GM19395 (cell line): ENCODE measurements around the gene LINC00305.

Experiments used
- ATAC-seq: cut with Tn5 transposase; IDR thresholded peaks from one replicate; pipeline ENCODE4 v1.9.1; 2021; ENCODE audit warnings: mild to moderate bottlenecking, moderate library complexity; ENCODE audit not compliant: unreplicated experiment

Gene LINC00305

GRCh38 chr18:64148988-64149387 is at the start of gene LINC00305:
Gene LINC00305 (minus strand): TSS chr18:64149088.
- no peak for ATAC-seq

- no peak for ATAC-seq
Observed at GRCh38 chr18:64191069-64191468, 42.2 kb upstream of the LINC00305 start.

GRCh38 chr18:64185987-64186386 is 37.1 kb upstream of the LINC00305 start:
- ATAC-seq, result no peak

- no peak for ATAC-seq
Observed at GRCh38 chr18:64183665-64184064, 34.8 kb upstream of the LINC00305 start.

GRCh38 chr18:64180617-64181016 is 31.7 kb upstream of the LINC00305 start:
- no peak for ATAC-seq

GRCh38 chr18:64180171-64180570 is 31.3 kb upstream of the LINC00305 start:
- no peak for ATAC-seq

- ATAC-seq, result no peak
Observed at GRCh38 chr18:64179556-64180080, 30.7 kb upstream of the LINC00305 start.

- ATAC-seq, result no peak
Observed at GRCh38 chr18:64178860-64179259, 30.0 kb upstream of the LINC00305 start.

- no peak for ATAC-seq
Observed at GRCh38 chr18:64175432-64175831, 26.5 kb upstream of the LINC00305 start.

- no peak for ATAC-seq
Observed at GRCh38 chr18:64171576-64171975, 22.7 kb upstream of the LINC00305 start.

- no peak for ATAC-seq
Observed at GRCh38 chr18:64167408-64167925, 18.6 kb upstream of the LINC00305 start.

- ATAC-seq, result no peak
Observed at GRCh38 chr18:64165906-64166305, 17.0 kb upstream of the LINC00305 start.

- ATAC-seq, result no peak
Observed at GRCh38 chr18:64164883-64165282, 16.0 kb upstream of the LINC00305 start.

GRCh38 chr18:64149916-64150438 is 1.1 kb upstream of the LINC00305 start:
- no peak for ATAC-seq

GRCh38 chr18:64142904-64143303 is 6.0 kb downstream of the LINC00305 start:
- no peak for ATAC-seq

GRCh38 chr18:64137914-64138313 is 11.0 kb downstream of the LINC00305 start:
- ATAC-seq, result no peak

GRCh38 chr18:64134044-64134747 is 14.7 kb downstream of the LINC00305 start:
- ATAC-seq, result no peak

- no peak for ATAC-seq
Observed at GRCh38 chr18:64132871-64133270, 16.0 kb downstream of the LINC00305 start.

- ATAC-seq, result no peak
Observed at GRCh38 chr18:64131314-64131713, 17.6 kb downstream of the LINC00305 start.

- peak; percentile 73 for ATAC-seq
Observed at GRCh38 chr18:64127172-64127571, 21.7 kb downstream of the LINC00305 start.

- no peak for ATAC-seq
Observed at GRCh38 chr18:64119916-64120315, 29.0 kb downstream of the LINC00305 start.

GRCh38 chr18:64118406-64118805 is 30.5 kb downstream of the LINC00305 start:
- ATAC-seq, result no peak
